Mammary epithelial cell (primary cell): Measurements from ENCODE around the gene LRP8.

Source experiments
- CTCF ChIP-seq, 2 donors: IDR thresholded peaks in 1 of 2; conservative IDR thresholded peaks in 1 of 2; 2 replicates each; pipeline ENCODE4 v1.5.1; 2011 to 2012; ENCODE audit warnings: inconsistent platforms in 2 of 2, low read length in 2 of 2, mild to moderate bottlenecking in 2 of 2, control low read depth in 1 of 2, low read depth in 1 of 2; ENCODE audit not compliant: insufficient read depth in 1 of 2; ENCODE audit errors: extremely low read depth in 1 of 2
- EZH2 ChIP-seq: IDR thresholded peaks from 2 replicates; pipeline ENCODE4 v1.6.1; 2012; ENCODE audit warnings: low read length, inconsistent platforms, borderline replicate concordance

DNA sequence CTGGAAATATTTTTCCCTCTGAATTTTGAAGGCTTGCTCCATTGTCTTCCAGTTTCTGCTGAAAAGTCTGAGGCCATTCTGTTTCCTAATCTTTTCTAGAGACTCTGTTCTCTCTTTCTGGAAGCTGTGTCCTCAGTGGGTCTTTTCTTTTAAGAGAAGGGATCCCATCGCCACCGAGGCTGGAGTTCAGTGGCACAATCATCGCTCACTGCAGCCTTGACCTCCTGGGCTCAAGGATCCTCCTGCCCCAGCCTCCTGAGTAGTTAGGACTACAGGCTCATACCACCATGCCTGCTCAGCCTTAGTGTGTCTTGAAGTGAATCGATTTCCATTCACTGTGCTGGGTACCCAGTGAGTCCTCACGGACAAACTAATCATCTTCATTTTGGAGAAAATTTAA is 9.6 kb upstream of the LRP8 start:
- TF ChIP-seq CTCF (conservative IDR thresholded peaks at IDR 0.05 in 1 of 2, IDR thresholded peaks at IDR 0.05 in 1 of 2; ENCODE audit: extremely low read depth in 1 of 2, insufficient read depth in 1 of 2, low read depth in 1 of 2, low read length in 2 of 2) (no peak), EZH2 (no peak)
